ENCODE measurements around the gene ALDH1A2.
"Not testable (repeated sequence)": the region's sequence is repeated elsewhere in the genome, so short reads cannot be mapped to it uniquely, and the experiment has no call there.

Gene ALDH1A2

GRCh38 chr15:58065445-58066041, at the start of gene ALDH1A2:
TSS of gene ALDH1A2 (minus strand) at chr15:58065711. CDS start at chr15:58065650, 61 bp downstream.
- no peak for DNase-seq (ENCODE audit: low spot score)

GRCh38 chr15:58114812-58115211, 49.3 kb upstream of the ALDH1A2 start:
- DNase-seq (ENCODE audit: low spot score): no peak

GRCh38 chr15:58114388-58114787, 48.9 kb upstream of the ALDH1A2 start:
- DNase-seq (ENCODE audit: low spot score): no peak

- not testable (repeated sequence) for DNase-seq (ENCODE audit: low spot score)
These were observed 47.8 kb upstream of the ALDH1A2 start for GRCh38 chr15:58113358-58113757.

- no peak for DNase-seq (ENCODE audit: low spot score)
These were observed 46.2 kb upstream of the ALDH1A2 start for GRCh38 chr15:58111718-58112104.

GRCh38 chr15:58110999-58111717, 45.6 kb upstream of the ALDH1A2 start:
- DNase-seq (ENCODE audit: low spot score): no peak

GRCh38 chr15:58109419-58109818, 43.9 kb upstream of the ALDH1A2 start:
- no peak for DNase-seq (ENCODE audit: low spot score)

- no peak for DNase-seq (ENCODE audit: low spot score)
These were observed 42.6 kb upstream of the ALDH1A2 start for GRCh38 chr15:58108117-58108516.

- DNase-seq (ENCODE audit: low spot score): no peak
These were observed 38.0 kb upstream of the ALDH1A2 start for GRCh38 chr15:58103482-58103881.

- no peak for DNase-seq (ENCODE audit: low spot score)
These were observed 31.1 kb upstream of the ALDH1A2 start for GRCh38 chr15:58096529-58097084.

GRCh38 chr15:58095415-58095814, 29.9 kb upstream of the ALDH1A2 start:
- DNase-seq (ENCODE audit: low spot score): no peak

GRCh38 chr15:58087871-58088270, 22.4 kb upstream of the ALDH1A2 start:
- DNase-seq (ENCODE audit: low spot score): no peak

GRCh38 chr15:58086491-58086890, 21.0 kb upstream of the ALDH1A2 start:
- DNase-seq (ENCODE audit: low spot score): no peak

GRCh38 chr15:58083526-58083925, 18.0 kb upstream of the ALDH1A2 start:
- DNase-seq (ENCODE audit: low spot score): no peak

GRCh38 chr15:58081891-58082290, 16.4 kb upstream of the ALDH1A2 start:
- DNase-seq (ENCODE audit: low spot score): no peak

GRCh38 chr15:58081456-58081855, 15.9 kb upstream of the ALDH1A2 start:
- no peak for DNase-seq (ENCODE audit: low spot score)

- DNase-seq (ENCODE audit: low spot score): not testable (repeated sequence)
These were observed 15.4 kb upstream of the ALDH1A2 start for GRCh38 chr15:58080959-58081358.

GRCh38 chr15:58080398-58080797, 14.9 kb upstream of the ALDH1A2 start:
- DNase-seq (ENCODE audit: low spot score): no peak

GRCh38 chr15:58078591-58078990, 13.1 kb upstream of the ALDH1A2 start:
- no peak for DNase-seq (ENCODE audit: low spot score)

- DNase-seq (ENCODE audit: low spot score): no peak
These were observed 11.9 kb upstream of the ALDH1A2 start for GRCh38 chr15:58077427-58077826.

- DNase-seq (ENCODE audit: low spot score): no peak
These were observed 8.9 kb upstream of the ALDH1A2 start for GRCh38 chr15:58074452-58074851.

- DNase-seq (ENCODE audit: low spot score): no peak
These were observed 5.4 kb upstream of the ALDH1A2 start for GRCh38 chr15:58070801-58071418.

- DNase-seq (ENCODE audit: low spot score): no peak
These were observed 3.5 kb upstream of the ALDH1A2 start for GRCh38 chr15:58069008-58069407.

All from HuH-7 (cell line).